HG02678 (cell line): Measurements from ENCODE around the gene FAIM2.

Experiments used
- ATAC-seq: cut with Tn5 transposase; IDR thresholded peaks from one replicate; pipeline ENCODE4 v1.9.1; 2021; ENCODE audit warnings: mild to moderate bottlenecking, moderate library complexity; ENCODE audit not compliant: unreplicated experiment

The FAIM2 gene

DNA sequence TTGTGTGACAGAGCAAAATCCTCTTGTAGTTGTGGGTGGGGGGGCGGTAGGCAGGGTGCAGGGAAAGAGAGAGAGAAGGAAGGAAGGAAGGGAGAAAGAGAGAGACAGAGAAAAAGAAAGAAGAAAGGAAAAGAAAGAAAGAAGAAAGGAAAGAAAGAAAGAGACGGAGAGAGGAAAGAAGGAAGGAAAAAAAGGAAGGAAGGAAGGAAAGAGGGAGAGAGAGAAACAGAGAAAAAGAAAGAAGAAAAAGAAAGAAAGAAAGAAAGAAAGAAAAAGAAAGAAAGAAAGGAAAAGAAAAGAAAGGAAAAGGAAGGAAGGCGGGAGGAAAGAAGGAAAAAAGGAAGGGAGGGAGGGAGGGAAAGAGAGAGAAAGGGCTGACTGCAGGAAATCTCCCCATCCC lies 17.6 kb upstream of the FAIM2 start:
- ATAC-seq: no peak

GRCh38 chr12:49920915-49921286 lies 17.2 kb upstream of the FAIM2 start:
- ATAC-seq: no peak

- no peak for ATAC-seq
Measured at GRCh38 chr12:49920241-49920914, 16.7 kb upstream of the FAIM2 start.

- no peak for ATAC-seq
Measured at GRCh38 chr12:49917788-49918173, 14.1 kb upstream of the FAIM2 start.

DNA sequence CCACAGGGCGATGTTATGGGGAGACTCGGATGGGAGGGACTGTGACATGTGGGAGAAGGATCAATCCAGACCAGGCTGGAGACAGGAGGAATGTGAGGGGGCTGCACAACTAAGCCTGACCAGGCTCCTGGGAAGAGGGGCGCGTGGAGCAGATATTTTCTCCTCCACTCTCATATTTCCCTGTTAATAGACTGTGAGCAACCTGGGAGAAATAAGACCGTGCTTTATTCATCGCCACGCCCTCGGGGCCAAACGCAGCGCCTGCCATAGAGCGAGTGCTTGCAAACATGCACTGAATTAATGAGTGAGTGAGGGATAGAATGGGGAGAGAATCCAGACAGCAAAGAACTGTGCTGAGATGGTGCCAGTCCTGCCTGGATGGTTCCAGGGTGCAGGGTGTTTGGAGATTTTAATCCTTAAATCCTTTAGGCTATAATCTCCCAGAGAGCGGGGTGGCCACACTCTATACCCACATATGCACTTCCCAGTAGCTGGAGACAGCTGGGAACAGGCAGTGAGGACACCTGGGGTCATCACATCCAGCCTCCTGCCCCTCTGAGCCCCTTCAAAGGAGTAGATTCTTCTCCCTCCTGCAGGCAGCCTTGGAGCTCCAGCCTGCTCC lies 13.6 kb upstream of the FAIM2 start:
- ATAC-seq: no peak

- ATAC-seq: no peak
Measured at GRCh38 chr12:49916129-49916919, 12.6 kb upstream of the FAIM2 start.

DNA sequence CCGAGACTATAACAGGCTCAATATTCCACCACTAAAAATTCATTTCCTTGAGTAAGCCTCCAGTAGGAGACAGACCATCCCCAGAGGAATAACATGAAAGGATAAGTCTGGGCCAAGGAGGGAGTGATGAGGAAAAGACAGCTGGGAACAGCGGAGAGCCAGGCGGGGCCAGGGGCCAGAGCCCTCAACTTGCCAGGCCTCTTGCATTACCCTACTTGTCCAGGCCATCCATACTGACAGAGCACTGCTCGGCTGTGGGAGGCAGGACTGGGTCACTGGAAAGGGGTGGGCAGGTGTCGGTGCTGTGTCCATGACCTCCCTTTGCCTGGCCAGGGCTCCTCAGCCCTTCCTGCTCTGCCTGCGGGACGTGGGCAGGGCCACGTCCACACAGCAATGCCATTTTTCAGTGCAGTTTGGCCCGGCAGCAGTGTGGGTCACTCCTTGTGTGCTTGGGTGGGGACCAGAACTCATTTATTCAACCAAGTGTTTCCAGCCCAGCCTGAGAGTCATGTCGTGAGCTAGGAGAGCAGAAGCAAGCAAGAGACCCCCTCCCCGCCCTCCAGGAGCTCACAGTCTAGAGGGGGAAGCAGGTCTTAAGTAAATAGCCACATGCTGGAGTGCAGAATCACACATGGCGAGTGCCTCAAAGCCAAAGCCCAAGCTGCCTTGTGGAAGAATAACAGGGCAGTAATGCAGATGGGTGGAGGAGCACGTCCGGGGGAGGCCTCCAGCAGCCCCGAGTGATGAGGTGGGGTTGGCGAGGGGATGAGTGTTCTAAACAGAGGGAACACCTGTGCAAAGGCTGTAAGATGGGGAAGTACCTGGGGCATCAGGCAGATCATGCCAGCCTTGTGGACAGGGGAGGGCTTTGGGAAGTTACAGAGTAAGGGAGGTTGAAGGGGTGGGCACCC lies 8.9 kb upstream of the FAIM2 start:
- no peak for ATAC-seq

DNA sequence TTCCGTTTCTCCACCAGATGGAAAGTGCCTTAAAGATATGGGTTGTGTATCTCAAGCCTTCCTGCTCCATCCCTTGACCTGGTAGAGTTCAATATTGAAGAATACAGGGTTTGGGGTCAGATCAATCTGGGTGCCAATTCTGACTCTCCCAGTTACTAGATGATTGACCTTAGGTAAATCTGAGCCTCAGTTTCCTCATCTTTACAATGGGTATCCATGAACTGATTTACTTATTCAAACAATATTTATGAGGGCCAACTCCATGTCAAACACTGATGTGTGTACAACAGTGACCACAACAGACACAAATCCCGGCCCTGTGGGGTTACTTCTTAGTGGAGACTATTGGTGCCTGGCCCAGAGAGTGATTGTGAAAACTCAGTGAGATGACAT lies 7.5 kb upstream of the FAIM2 start:
- ATAC-seq: no peak

GRCh38 chr12:49910331-49911212 lies 6.9 kb upstream of the FAIM2 start:
- no peak for ATAC-seq

GRCh38 chr12:49909826-49910225 lies 6.1 kb upstream of the FAIM2 start:
- ATAC-seq: no peak

- ATAC-seq: no peak
Measured at GRCh38 chr12:49909356-49909755, 5.7 kb upstream of the FAIM2 start.

GRCh38 chr12:49907352-49907751 lies 3.7 kb upstream of the FAIM2 start:
- ATAC-seq: no peak

GRCh38 chr12:49905718-49906314 lies 2.1 kb upstream of the FAIM2 start:
- no peak for ATAC-seq

- no peak for ATAC-seq
Measured at GRCh38 chr12:49904601-49905000, 901 bp upstream of the FAIM2 start.

DNA sequence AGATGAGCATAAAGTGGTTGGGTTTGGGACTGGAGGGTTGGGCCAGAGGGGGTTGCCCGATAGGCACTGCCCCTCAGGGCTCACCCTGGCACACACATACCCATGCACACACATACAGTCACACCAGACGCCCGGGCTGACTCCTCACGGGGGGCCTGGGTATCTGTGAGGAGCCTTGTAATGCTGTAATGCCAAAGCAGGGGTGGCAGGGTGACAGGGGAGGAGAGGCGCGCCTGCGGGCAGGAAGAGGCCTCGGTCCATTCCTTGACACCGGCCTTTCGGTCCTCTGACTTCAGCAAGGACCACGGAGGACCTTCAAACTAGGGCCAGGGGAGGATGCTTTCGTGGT lies 375 bp downstream of the FAIM2 start:
- ATAC-seq: no peak

DNA sequence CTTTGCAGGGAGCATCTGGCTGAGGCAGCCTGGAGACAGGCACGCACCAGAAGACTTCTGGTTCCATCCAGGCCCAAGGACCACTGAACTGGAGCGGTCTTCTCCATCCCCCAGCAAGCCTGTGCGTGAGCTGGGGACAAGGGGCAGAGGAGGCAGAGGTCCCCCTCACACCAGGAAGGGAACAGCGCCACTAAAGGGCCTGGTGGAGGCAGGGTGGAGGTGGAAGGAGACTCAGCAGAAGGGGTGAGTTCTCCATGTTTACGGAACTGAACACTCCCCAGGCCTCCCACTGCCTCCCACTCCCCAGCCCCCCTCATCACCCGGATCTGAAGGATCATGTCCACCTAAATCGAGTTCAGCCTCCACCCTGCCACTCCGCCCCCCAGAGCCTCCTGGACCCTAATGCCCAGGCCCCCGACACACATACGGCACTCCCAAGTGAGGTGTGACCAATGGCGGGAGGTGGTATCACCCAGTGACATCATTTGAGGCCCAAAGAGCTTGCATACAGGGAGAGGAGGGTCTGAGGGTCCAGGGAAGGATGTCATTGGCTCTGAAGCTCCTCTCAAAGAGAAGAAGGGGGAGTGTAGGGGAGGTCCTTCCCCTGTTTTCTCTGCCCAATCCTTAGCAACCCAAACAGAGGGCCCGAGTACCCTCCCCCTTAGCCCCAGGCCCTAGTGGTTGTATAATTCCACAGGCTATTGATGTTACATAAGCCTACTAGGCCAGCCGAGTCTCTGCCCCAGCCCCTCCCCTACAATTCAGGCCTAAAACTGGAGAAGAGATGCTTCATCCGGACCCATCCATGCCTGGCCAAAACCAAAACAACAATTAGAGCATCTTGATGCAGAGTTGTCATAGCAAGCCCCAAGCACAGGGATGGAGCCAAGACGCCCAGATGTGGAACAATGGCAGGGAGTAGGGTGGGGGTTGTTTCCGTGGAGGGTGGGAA lies 1.0 kb downstream of the FAIM2 start:
- no peak for ATAC-seq

DNA sequence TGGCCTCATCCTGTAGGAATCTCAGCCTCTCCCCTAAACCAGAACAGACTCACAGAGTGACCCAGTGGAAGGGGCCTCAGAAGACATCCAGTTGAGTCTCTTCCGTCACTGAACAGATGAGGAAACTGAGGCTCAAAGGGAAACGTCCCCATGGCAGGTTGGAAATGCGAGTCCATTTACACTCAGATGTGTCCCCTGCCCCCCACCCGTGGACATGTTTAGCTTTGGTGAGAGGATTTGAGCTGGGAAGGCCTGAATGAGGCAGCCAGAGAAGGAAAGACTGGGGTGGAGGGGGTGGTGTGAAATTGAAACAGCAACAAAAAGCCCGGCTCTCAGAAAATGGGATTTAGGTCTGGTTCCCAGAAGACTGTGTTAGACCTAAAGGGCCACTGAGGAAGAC lies 1.7 kb downstream of the FAIM2 start:
- no peak for ATAC-seq

DNA sequence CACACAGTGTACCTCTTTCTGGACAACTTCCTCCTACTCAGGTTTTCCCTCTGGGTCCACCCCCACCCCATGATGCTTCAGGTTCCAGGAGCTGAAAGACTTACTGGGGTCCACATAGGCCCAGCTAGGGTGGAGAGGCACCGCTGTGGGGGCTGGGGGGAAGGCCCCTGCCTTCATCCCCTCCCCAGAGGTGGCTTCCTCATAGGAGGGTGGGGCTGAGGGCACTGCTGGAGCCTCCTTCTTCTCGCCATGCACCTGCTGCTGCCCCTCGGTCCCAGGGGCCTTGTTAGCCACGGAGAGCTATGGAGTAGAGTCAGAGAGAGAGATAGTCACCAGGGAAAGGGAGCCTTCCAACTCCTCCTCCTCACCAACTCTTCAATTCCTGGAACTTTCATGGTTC lies 2.7 kb downstream of the FAIM2 start:
- ATAC-seq: no peak

DNA sequence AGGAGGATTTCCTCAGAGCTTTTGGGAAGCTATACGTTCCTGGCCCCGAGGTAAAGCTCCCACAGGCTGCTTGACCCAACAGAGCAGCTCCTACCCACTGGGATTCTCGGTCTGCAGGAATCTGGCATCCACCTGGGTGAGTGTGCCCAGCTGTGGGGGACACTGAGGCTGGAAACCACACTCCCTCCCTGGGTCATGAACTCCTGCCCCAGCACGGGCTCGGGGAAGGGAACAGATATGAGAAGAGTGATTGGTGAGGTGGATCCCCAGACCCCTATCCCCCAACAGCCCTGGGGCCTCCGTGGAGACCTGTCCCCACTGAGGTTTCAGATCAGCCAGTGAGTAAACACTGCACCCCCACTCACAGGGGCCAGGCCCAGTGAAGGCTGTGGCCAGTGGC lies 3.3 kb downstream of the FAIM2 start:
- ATAC-seq: no peak
